ENCODE data around the gene PTPRD.

DNA sequence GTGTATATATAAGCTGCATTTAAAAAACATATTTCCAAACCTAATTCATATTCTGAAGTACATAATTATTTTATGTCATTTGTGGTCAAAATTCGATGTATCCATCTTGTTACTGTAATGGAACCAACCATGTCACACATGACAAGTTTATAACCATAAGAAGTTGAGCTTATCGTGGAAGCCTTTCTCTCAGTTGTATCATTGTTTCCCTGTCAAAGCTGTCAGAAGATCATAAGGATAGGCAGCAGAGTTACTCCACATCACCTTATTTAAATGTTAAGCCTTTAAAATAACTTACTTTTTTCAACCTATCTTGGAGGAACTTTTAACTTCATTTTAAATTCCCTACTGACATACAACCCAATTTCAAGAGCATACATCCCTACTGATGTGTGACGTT lies 841.5 kb downstream of the PTPRD start:
- no peak for TF ChIP-seq EZH2 (IDR thresholded peaks at IDR 0.05; ENCODE audit: low read length, missing control alignments)
- TF ChIP-seq, protein P1, sequence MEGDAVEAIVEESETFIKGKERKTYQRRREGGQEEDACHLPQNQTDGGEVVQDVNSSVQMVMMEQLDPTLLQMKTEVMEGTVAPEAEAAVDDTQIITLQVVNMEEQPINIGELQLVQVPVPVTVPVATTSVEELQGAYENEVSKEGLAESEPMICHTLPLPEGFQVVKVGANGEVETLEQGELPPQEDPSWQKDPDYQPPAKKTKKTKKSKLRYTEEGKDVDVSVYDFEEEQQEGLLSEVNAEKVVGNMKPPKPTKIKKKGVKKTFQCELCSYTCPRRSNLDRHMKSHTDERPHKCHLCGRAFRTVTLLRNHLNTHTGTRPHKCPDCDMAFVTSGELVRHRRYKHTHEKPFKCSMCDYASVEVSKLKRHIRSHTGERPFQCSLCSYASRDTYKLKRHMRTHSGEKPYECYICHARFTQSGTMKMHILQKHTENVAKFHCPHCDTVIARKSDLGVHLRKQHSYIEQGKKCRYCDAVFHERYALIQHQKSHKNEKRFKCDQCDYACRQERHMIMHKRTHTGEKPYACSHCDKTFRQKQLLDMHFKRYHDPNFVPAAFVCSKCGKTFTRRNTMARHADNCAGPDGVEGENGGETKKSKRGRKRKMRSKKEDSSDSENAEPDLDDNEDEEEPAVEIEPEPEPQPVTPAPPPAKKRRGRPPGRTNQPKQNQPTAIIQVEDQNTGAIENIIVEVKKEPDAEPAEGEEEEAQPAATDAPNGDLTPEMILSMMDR (conservative IDR thresholded peaks at IDR 0.05 in 1 of 2, IDR thresholded peaks at IDR 0.05 in 1 of 2; ENCODE audit: low read depth in 1 of 2, low read length in 2 of 2): no peak

Data from fibroblast of lung (primary cell).